Duodenal mucosa (tissue), 2 donors: ENCODE measurements around the gene ITGB1.

Source experiments
- H3K27ac ChIP-seq: one replicate; pipeline ENCODE4 v1.7.0; 2013; ENCODE audit warnings: low read depth, low read length
- H3K27me3 ChIP-seq, 2 donors: one replicate each; pipeline ENCODE4 v1.7.0; 2013; ENCODE audit warnings: low read length in 2 of 2, control low read depth in 1 of 2; ENCODE audit not compliant: insufficient read depth in 2 of 2, control insufficient read depth in 1 of 2
- H3K36me3 ChIP-seq, 2 donors: one replicate each; pipeline ENCODE4 v1.7.0; 2013; ENCODE audit warnings: low read length in 2 of 2, control low read depth in 1 of 2; ENCODE audit not compliant: insufficient read depth in 2 of 2, control insufficient read depth in 1 of 2
- H3K4me1 ChIP-seq, 2 donors: one replicate each; pipeline ENCODE4 v1.7.0; 2013; ENCODE audit warnings: low read length in 2 of 2, control low read depth in 1 of 2; ENCODE audit not compliant: insufficient read depth in 2 of 2, control insufficient read depth in 1 of 2
- H3K4me3 ChIP-seq, 2 donors: one replicate each; pipeline ENCODE4 v1.7.0; 2013; ENCODE audit warnings: low read length in 2 of 2, low read depth in 1 of 2
- H3K9ac ChIP-seq, 2 donors: one replicate each; pipeline ENCODE4 v1.7.0; 2013; ENCODE audit warnings: low read length in 2 of 2, low read depth in 1 of 2
- H3K9me3 ChIP-seq, 2 donors: one replicate each; pipeline ENCODE4 v1.7.0; 2013; ENCODE audit warnings: low read length in 2 of 2, control low read depth in 1 of 2; ENCODE audit not compliant: control insufficient read depth in 1 of 2

Gene ITGB1

GRCh38 chr10:32939296-32940111 is 18.5 kb downstream of the ITGB1 start:
- H3K27ac ChIP-seq, result no peak overlapping the region
- peak overlapping the region; percentile 9 to 34 for H3K4me3 ChIP-seq
- peaks cover 0 to 8% of the 10 kb centered on the region in 2 donors for H3K36me3 ChIP-seq
- peak overlapping the region in 1 of 2 donors; percentile 22 for H3K9ac ChIP-seq
- H3K27me3 ChIP-seq, result no peaks in the 10 kb centered on the region
- H3K4me1 ChIP-seq, result peaks cover 51 to 63% of the 10 kb centered on the region in 2 donors
- no peaks in the 10 kb centered on the region for H3K9me3 ChIP-seq

GRCh38 chr10:32938554-32939061 is 19.4 kb downstream of the ITGB1 start:
- no peaks in the 10 kb centered on the region for H3K9me3 ChIP-seq
- peaks cover 42 to 54% of the 10 kb centered on the region in 2 donors for H3K4me1 ChIP-seq
- no peaks in the 10 kb centered on the region for H3K27me3 ChIP-seq
- H3K27ac ChIP-seq, result peak overlapping the region; percentile 57
- H3K36me3 ChIP-seq, result peaks cover 0 to 16% of the 10 kb centered on the region in 2 donors
- peak overlapping the region; percentile 9 to 34 for H3K4me3 ChIP-seq
- peak overlapping the region in 1 of 2 donors; percentile 22 for H3K9ac ChIP-seq

GRCh38 chr10:32937911-32938424 is 20.1 kb downstream of the ITGB1 start:
- no peaks in the 10 kb centered on the region for H3K9me3 ChIP-seq
- peaks cover 4 to 21% of the 10 kb centered on the region in 2 donors for H3K36me3 ChIP-seq
- no peak overlapping the region for H3K9ac ChIP-seq
- peaks cover 37 to 48% of the 10 kb centered on the region in 2 donors for H3K4me1 ChIP-seq
- H3K27me3 ChIP-seq, result no peaks in the 10 kb centered on the region
- peak overlapping the region; percentile 9 to 34 for H3K4me3 ChIP-seq
- H3K27ac ChIP-seq, result no peak overlapping the region

- Histone ChIP-seq H3K27me3 (no peaks in the 10 kb centered on the region), H3K36me3 (peaks cover 9 to 53% of the 10 kb centered on the region in 2 donors), H3K9ac (no peak overlapping the region), H3K4me3 (no peak overlapping the region), H3K9me3 (no peaks in the 10 kb centered on the region), H3K27ac (no peak overlapping the region), H3K4me1 (no peaks in the 10 kb centered on the region)
These were observed 25.8 kb downstream of the ITGB1 start for GRCh38 chr10:32932225-32932729.

GRCh38 chr10:32931593-32931992 is 26.4 kb downstream of the ITGB1 start:
- Histone ChIP-seq H3K27ac (no peak overlapping the region), H3K9ac (no peak overlapping the region), H3K4me3 (no peak overlapping the region), H3K9me3 (no peaks in the 10 kb centered on the region), H3K27me3 (no peaks in the 10 kb centered on the region), H3K4me1 (no peaks in the 10 kb centered on the region), H3K36me3 (peaks cover 13 to 60% of the 10 kb centered on the region in 2 donors)

- Histone ChIP-seq H3K9me3 (no peaks in the 10 kb centered on the region), H3K4me3 (no peak overlapping the region), H3K27ac (no peak overlapping the region), H3K36me3 (peaks cover 28 to 73% of the 10 kb centered on the region in 2 donors), H3K9ac (no peak overlapping the region), H3K27me3 (no peaks in the 10 kb centered on the region), H3K4me1 (no peaks in the 10 kb centered on the region)
These were observed 28.0 kb downstream of the ITGB1 start for GRCh38 chr10:32930036-32930435.

- Histone ChIP-seq H3K36me3 (peaks cover 28 to 73% of the 10 kb centered on the region in 2 donors), H3K9ac (no peak overlapping the region), H3K27me3 (no peaks in the 10 kb centered on the region), H3K4me1 (no peaks in the 10 kb centered on the region), H3K27ac (no peak overlapping the region), H3K9me3 (no peaks in the 10 kb centered on the region), H3K4me3 (no peak overlapping the region)
These were observed 28.4 kb downstream of the ITGB1 start for GRCh38 chr10:32929634-32930033.

- Histone ChIP-seq H3K4me1 (no peaks in the 10 kb centered on the region), H3K9me3 (no peaks in the 10 kb centered on the region), H3K27me3 (no peaks in the 10 kb centered on the region), H3K27ac (no peak overlapping the region), H3K36me3 (peaks cover 25 to 75% of the 10 kb centered on the region in 2 donors), H3K9ac (no peak overlapping the region), H3K4me3 (no peak overlapping the region)
These were observed 30.3 kb downstream of the ITGB1 start for GRCh38 chr10:32927750-32928149.

GRCh38 chr10:32923849-32924248 is 34.2 kb downstream of the ITGB1 start:
- H3K27ac ChIP-seq, result no peak overlapping the region
- no peaks in the 10 kb centered on the region for H3K4me1 ChIP-seq
- no peaks in the 10 kb centered on the region for H3K9me3 ChIP-seq
- H3K9ac ChIP-seq, result no peak overlapping the region
- peaks cover 36 to 86% of the 10 kb centered on the region in 2 donors for H3K36me3 ChIP-seq
- no peaks in the 10 kb centered on the region for H3K27me3 ChIP-seq
- H3K4me3 ChIP-seq, result no peak overlapping the region

GRCh38 chr10:32923134-32923533 is 34.9 kb downstream of the ITGB1 start:
- Histone ChIP-seq H3K4me3 (no peak overlapping the region), H3K27ac (no peak overlapping the region), H3K36me3 (peaks cover 39 to 89% of the 10 kb centered on the region in 2 donors), H3K27me3 (no peaks in the 10 kb centered on the region), H3K4me1 (no peaks in the 10 kb centered on the region), H3K9ac (no peak overlapping the region), H3K9me3 (no peaks in the 10 kb centered on the region)
